Left forelimb (tissue), 1 donor: ENCODE data around the gene TMEM171.
A peak's percentile ranks its signal among the peaks of the same experiment; 100 is the strongest.

Experiments
- DNase-seq: peaks from one replicate; pipeline ENCODE4 v3.0.0-alpha.2; 2018; ENCODE audit warnings: low spot score

The TMEM171 gene

GRCh38 chr5:73119451-73120157 lies 771 bp upstream of the TMEM171 start:
- no peak for DNase-seq

GRCh38 chr5:73121119-73121463 lies 716 bp downstream of the TMEM171 start:
- no peak for DNase-seq

- no peak for DNase-seq
Observed at GRCh38 chr5:73122875-73123810, 2.8 kb downstream of the TMEM171 start.

- no peak for DNase-seq
Observed at GRCh38 chr5:73125289-73125688, 4.9 kb downstream of the TMEM171 start.

- no peak for DNase-seq
Observed at GRCh38 chr5:73126381-73126780, 6.0 kb downstream of the TMEM171 start.

- DNase-seq, result no peak
Observed at GRCh38 chr5:73126957-73127356, 6.6 kb downstream of the TMEM171 start.

GRCh38 chr5:73129143-73129542 lies 8.8 kb downstream of the TMEM171 start:
- DNase-seq, result no peak

GRCh38 chr5:73130811-73131210 lies 10.4 kb downstream of the TMEM171 start:
- DNase-seq, result no peak

GRCh38 chr5:73131711-73132425 lies 11.5 kb downstream of the TMEM171 start:
- DNase-seq, result no peak

GRCh38 chr5:73132759-73133158 lies 12.4 kb downstream of the TMEM171 start:
- no peak for DNase-seq

GRCh38 chr5:73135021-73135420 lies 14.6 kb downstream of the TMEM171 start:
- DNase-seq, result no peak

GRCh38 chr5:73135429-73136054 lies 15.2 kb downstream of the TMEM171 start:
- peak; percentile 36 for DNase-seq

- DNase-seq, result no peak
Observed at GRCh38 chr5:73136055-73136562, 15.7 kb downstream of the TMEM171 start.

- peak; percentile 22 for DNase-seq
Observed at GRCh38 chr5:73137563-73138530, 17.5 kb downstream of the TMEM171 start.

- no peak for DNase-seq
Observed at GRCh38 chr5:73139485-73139884, 19.1 kb downstream of the TMEM171 start.

GRCh38 chr5:73140801-73141200 lies 20.4 kb downstream of the TMEM171 start:
- DNase-seq, result no peak

GRCh38 chr5:73142035-73142434 lies 21.7 kb downstream of the TMEM171 start:
- DNase-seq, result no peak

- DNase-seq, result no peak
Observed at GRCh38 chr5:73143716-73144115, 23.3 kb downstream of the TMEM171 start.

- DNase-seq, result no peak
Observed at GRCh38 chr5:73149540-73149939, 29.2 kb downstream of the TMEM171 start.

GRCh38 chr5:73150876-73151275 lies 30.5 kb downstream of the TMEM171 start:
- no peak for DNase-seq
